Measurements from ENCODE around the gene INO80D. TPM values are rescaled to one million over a fixed set of nuclear protein-coding genes. Genes with fewer than 3 reads are reported as not detected.

INO80D gene
- total RNA-seq, 4 donors from 2014 or later, result 20.8 to 102 (median 56.4) TPM

DNA sequence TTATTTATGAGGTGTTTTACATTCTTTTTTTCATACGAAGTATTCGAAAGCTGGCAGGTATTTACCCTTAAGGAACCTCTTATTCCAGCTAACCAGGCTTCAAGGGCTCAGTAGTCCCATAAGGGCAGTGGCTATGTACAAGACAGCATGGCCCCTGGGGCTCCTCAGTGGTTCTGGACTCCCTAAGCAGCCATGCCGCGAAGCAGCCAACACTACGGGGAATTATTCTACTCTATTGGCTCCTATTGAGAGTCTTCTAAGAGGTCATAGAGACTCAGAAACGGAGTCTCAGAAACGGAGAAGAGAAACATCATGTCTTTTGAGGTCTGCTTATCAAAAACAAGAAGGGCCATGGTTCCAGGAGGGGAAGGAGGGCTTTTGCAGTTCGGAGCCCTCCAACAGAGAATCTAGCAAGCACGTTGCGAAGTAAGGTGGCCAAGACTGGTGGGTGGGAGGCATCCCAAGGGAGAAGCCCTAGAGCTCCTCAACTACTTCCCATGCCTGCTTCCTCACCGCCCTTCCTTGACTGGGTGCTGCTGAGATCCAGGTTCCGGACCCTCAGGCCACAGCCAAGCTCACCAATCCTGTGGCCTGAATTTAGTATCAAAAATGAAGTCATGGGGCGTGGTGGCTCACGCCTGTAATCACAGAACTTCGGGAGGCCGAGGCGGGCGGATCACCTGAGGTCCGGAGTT is 109.7 kb downstream of the INO80D start:
- DNase-seq, result no peak
- Histone ChIP-seq H3K36me3 (no peaks in the 10 kb centered on the region), H3K27me3 (no peaks in the 10 kb centered on the region), H3K4me1 (peaks cover 0 to 21% (median 1%) of the 10 kb centered on the region in 4 donors), H3K27ac (peak overlapping the region in 3 of 4 donors; percentile 46 to 87 (median 79)), H3K9me3 (no peaks in the 10 kb centered on the region), H3K4me3 (no peak overlapping the region)
- TF ChIP-seq, protein P1, sequence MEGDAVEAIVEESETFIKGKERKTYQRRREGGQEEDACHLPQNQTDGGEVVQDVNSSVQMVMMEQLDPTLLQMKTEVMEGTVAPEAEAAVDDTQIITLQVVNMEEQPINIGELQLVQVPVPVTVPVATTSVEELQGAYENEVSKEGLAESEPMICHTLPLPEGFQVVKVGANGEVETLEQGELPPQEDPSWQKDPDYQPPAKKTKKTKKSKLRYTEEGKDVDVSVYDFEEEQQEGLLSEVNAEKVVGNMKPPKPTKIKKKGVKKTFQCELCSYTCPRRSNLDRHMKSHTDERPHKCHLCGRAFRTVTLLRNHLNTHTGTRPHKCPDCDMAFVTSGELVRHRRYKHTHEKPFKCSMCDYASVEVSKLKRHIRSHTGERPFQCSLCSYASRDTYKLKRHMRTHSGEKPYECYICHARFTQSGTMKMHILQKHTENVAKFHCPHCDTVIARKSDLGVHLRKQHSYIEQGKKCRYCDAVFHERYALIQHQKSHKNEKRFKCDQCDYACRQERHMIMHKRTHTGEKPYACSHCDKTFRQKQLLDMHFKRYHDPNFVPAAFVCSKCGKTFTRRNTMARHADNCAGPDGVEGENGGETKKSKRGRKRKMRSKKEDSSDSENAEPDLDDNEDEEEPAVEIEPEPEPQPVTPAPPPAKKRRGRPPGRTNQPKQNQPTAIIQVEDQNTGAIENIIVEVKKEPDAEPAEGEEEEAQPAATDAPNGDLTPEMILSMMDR (IDR thresholded peaks at IDR 0.05), result no peak
- no peak for TF ChIP-seq POLR2A (IDR thresholded peaks at IDR 0.05)

DNA sequence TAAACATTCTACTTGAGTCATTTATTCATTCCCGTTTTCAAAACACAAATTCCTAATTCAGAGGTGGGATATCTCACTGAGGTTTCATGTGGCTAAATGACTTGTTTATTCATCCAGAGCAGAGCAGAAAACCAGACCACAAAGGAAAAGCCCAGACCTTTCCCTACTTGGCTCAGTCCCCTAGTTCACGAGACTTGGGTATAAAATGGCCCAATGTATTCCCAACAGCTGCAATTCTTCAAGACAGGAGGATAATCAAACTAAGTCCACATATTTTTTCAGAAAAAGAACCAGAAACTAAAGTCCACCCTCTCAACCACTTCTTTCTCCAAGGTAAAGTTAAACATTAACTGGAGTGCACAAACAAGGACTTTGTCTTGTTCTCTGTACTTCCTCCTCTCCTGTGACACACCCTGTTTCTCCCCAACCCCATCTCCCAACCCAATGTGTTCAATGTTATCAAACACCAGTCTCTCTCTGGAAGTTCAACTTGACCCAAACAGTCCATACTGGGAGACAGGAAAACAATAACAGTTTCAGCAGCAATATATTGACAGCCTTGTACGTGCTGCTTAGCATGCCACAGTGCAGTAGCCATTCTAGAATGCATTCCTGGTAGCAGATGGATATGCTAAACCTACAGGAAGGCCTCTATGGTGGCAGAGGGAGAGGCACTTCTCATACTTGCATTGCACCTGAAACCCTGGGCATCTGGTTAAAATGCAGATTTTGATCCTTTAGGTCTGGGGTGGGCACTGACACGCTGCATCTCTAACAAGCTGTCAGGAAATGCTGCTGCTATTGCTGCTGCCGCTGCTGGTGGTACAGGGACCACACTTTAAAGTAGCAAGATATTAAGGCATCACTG is 110.7 kb downstream of the INO80D start:
- Histone ChIP-seq H3K4me1 (peaks cover 0 to 21% (median 1%) of the 10 kb centered on the region in 4 donors), H3K9me3 (no peaks in the 10 kb centered on the region), H3K27ac (peak overlapping the region in 3 of 4 donors; percentile 46 to 87 (median 79)), H3K36me3 (no peaks in the 10 kb centered on the region), H3K4me3 (peak overlapping the region in 1 of 4 donors; percentile 6), H3K27me3 (no peaks in the 10 kb centered on the region)
- peak in 1 of 3 donors; percentile 70 for DNase-seq
- TF ChIP-seq, protein P1 (IDR thresholded peaks at IDR 0.05), result no peak
- no peak for TF ChIP-seq POLR2A (IDR thresholded peaks at IDR 0.05)

DNA sequence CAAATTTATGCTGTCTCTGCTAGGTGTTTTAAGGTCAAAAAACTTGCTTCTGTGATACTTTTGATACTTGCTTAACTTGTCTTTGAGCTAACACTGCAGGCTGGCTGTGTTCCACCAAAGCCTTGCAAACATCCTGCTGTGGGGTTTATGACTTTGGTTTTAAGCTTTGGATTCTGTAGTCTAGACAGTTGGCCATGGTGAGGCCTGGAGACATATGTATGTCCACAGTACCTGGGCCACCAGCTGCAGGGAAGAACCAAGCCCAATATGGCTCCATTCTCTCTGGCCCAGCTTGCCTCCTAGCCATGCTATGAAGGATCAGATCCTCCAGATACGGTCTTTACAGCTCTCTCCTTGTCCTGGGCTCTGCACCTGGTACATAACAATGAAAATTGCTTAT is 113.9 kb downstream of the INO80D start:
- H3K9me3 ChIP-seq, result no peaks in the 10 kb centered on the region
- TF ChIP-seq, protein P1 (IDR thresholded peaks at IDR 0.05), result no peak
- peak overlapping the region in 1 of 4 donors; percentile 12 for H3K27ac ChIP-seq
- no peaks in the 10 kb centered on the region for H3K36me3 ChIP-seq
- no peaks in the 10 kb centered on the region for H3K27me3 ChIP-seq
- no peak overlapping the region for H3K4me3 ChIP-seq
- DNase-seq, result no peak
- peaks cover 0 to 21% (median 1%) of the 10 kb centered on the region in 4 donors for H3K4me1 ChIP-seq

DNA sequence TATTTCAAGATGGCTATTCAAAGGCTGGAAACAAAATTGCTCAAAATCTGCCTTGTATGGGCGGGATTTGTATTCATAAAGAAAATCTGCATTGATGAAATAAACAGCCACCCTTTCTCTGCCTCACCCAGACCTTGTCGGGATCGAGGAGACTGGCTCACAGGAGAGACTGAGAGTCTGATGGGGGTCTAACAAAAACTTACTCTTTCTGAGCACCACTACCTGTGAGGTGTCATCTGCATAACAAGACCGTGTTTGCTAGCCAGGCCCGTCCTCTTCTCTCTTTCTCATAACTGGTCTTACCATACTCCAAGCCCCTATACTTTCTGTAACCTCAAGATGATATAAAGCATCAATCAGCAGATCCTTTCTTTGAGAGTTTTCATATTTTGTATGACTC is 115.6 kb downstream of the INO80D start:
- TF ChIP-seq, protein P1 (IDR thresholded peaks at IDR 0.05), result no peak
- TF ChIP-seq POLR2A (IDR thresholded peaks at IDR 0.05), result no peak
- H3K36me3 ChIP-seq, result no peaks in the 10 kb centered on the region
- DNase-seq, result no peak
- peaks cover 0 to 6% (median 0%) of the 10 kb centered on the region in 4 donors for H3K4me1 ChIP-seq
- no peaks in the 10 kb centered on the region for H3K27me3 ChIP-seq
- H3K27ac ChIP-seq, result no peak overlapping the region
- no peak overlapping the region for H3K4me3 ChIP-seq
- H3K9me3 ChIP-seq, result no peaks in the 10 kb centered on the region

DNA sequence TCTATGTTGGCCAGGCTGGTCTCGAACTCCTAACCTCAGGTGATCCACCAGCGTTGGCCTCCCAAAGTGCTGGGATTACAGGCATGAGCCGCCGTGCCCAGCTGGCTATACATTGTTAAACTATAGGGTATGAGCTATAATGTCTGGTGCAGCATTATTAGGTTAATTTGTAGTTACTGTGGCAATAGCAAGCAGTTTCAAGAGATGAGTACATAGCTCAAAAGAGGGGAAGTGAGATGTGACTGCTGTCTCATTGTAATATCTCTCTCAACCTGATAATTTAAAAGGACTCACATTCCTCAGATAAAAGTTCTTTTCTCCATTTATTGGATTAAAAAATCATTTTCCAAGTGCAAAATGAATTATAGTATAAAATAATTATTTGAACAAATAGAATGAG is 116.4 kb downstream of the INO80D start:
- no peaks in the 10 kb centered on the region for H3K27me3 ChIP-seq
- H3K36me3 ChIP-seq, result no peaks in the 10 kb centered on the region
- H3K27ac ChIP-seq, result no peak overlapping the region
- H3K4me3 ChIP-seq, result no peak overlapping the region
- H3K4me1 ChIP-seq, result no peaks in the 10 kb centered on the region
- H3K9me3 ChIP-seq, result no peaks in the 10 kb centered on the region
- DNase-seq, result no peak
- no peak for TF ChIP-seq POLR2A (IDR thresholded peaks at IDR 0.05)
- TF ChIP-seq, protein P1 (IDR thresholded peaks at IDR 0.05), result no peak

Data from Peyer's patch (tissue), 4 donors.